Spleen (tissue), 11 donors: Measurements from ENCODE around the gene CA10. TPM values are rescaled to one million over a fixed set of nuclear protein-coding genes. Genes with fewer than 3 reads are reported as not detected.

Source experiments
- DNase-seq: peaks from one replicate; pipeline ENCODE4 v3.0.0-alpha.2; 2020
- H3K27ac ChIP-seq, 8 donors: fragments of 200-600 bp; sonication (generic) in 7 of 8; 1 replicate in 4 of 8; 2 replicates in 4 of 8; pipeline versions ENCODE4 v1.5.0 to v1.8.0; 2016 to 2021; ENCODE audit warnings: inconsistent platforms in 4 of 8, mild to moderate bottlenecking in 4 of 8, moderate library complexity in 1 of 8
- H3K27me3 ChIP-seq, 7 donors: fragments of 200-600 bp; sonication (generic) in 6 of 7; replicated peaks in 1 of 7; 1 replicate in 4 of 7; 2 replicates in 3 of 7; pipeline versions ENCODE4 v1.5.0 to v1.8.0; 2016 to 2021; ENCODE audit warnings: inconsistent platforms in 3 of 7, mild to moderate bottlenecking in 1 of 7
- H3K36me3 ChIP-seq, 6 donors: fragments of 200-600 bp; sonication (generic) in 5 of 6; 1 replicate in 4 of 6; 2 replicates in 2 of 6; pipeline versions ENCODE4 v1.5.0 to v1.8.0; 2016 to 2021; ENCODE audit warnings: inconsistent platforms in 2 of 6
- H3K4me1 ChIP-seq, 6 donors: fragments of 200-600 bp; sonication (generic) in 5 of 6; 1 replicate in 3 of 6; 2 replicates in 3 of 6; pipeline versions ENCODE4 v1.5.0 to v1.8.0; 2016 to 2021; ENCODE audit warnings: inconsistent platforms in 3 of 6
- H3K4me3 ChIP-seq, 8 donors: fragments of 200-600 bp; sonication (generic) in 7 of 8; 1 replicate in 4 of 8; 2 replicates in 4 of 8; pipeline versions ENCODE4 v1.5.0 to v1.8.0; 2016 to 2021; ENCODE audit warnings: inconsistent platforms in 4 of 8, mild to moderate bottlenecking in 4 of 8, moderate library complexity in 2 of 8
- H3K9me3 ChIP-seq, 8 donors: fragments of 200-600 bp; sonication (generic) in 7 of 8; 1 replicate in 4 of 8; 2 replicates in 4 of 8; pipeline versions ENCODE4 v1.5.0 to v1.8.0; 2016 to 2021; ENCODE audit warnings: inconsistent platforms in 4 of 8
- POLR2A ChIP-seq, 3 donors: fragments of 450-650 bp; IDR thresholded peaks; one replicate each; pipeline ENCODE4 v1.5.1; 2017; ENCODE audit warnings: antibody characterized with exemption in 3 of 3, mild to moderate bottlenecking in 1 of 3
- POLR2AphosphoS5 ChIP-seq, 3 donors: sonication (generic); formaldehyde crosslinking; IDR thresholded peaks; one replicate each; pipeline ENCODE4 v1.5.1; 2017; ENCODE audit warnings: antibody characterized with exemption in 3 of 3
- WGBS, 5 donors: extraction: QIAGEN DNeasy Blood & Tissue Kit in 3 of 5; methylation state at CpG; one replicate each; pipeline versions ENCODE4 v1.1.5 to v1.1.7; 2013 to 2018; 5-methylcytosine and 5-hydroxymethylcytosine counted together
- intact Hi-C: fragments of 100-400 bp; cut with DNase I; formaldehyde crosslinking; loops from one replicate; pipeline ENCODE4 v1.15.0; 2023; ENCODE audit warnings: low total_unique reads
- polyA plus RNA-seq, 3 donors: library from polyadenylated mRNA; stranded (reverse); fragments of 200-250 nt; gene quantifications; one replicate each; pipeline ENCODE4 v1.2.1, GENCODE V29; 2013
- total RNA-seq, 7 donors: library from RNA; depleted of rRNA in 3 of 7; stranded (reverse); fragments of >200 nt in 3 of 7; fragmentation: NEBNext Ultra II Directional in 4 of 7; extraction: Animal tissue kit (Norgen Biotek cat#: 25700) in 4 of 7; gene quantifications; one replicate each; pipeline versions ENCODE4 v1.1.0 to v1.2.1, GENCODE V29; 2016 to 2021
- TF ChIP-seq, protein P1 (sequence below), 11 experiments: fragments of 200-600 bp in 7 of 11; fragments of 450-650 bp in 4 of 11; sonication (generic) in 4 of 11; IDR thresholded peaks in 8 of 11; conservative IDR thresholded peaks in 3 of 11; 1 replicate in 7 of 11; 2 replicates in 4 of 11; pipeline versions ENCODE4 v1.4.0 to v1.8.0; 2016 to 2021; ENCODE audit warnings: antibody characterized with exemption in 11 of 11, inconsistent platforms in 4 of 11, mild to moderate bottlenecking in 1 of 11
- donor health status: healthy with polysubstance abuse.
- donor health status: DM: no; HTN: no; CAD: no; lungs with moderate emphysema.
- donor health status: DM: no; HTN: no; CAD: no.
- donor health status: Bipolar disorder and iron deficiency.
- donor health status: healthy.
- donor health status: DM: no; HTN: no; CAD: no.
- donor health status: DM: yes; HTN: yes; CAD: no.

The CA10 gene
- total and polyA plus RNA-seq, 10 donors, result 0.19 to 0.22 TPM; not detected in 8

DNA sequence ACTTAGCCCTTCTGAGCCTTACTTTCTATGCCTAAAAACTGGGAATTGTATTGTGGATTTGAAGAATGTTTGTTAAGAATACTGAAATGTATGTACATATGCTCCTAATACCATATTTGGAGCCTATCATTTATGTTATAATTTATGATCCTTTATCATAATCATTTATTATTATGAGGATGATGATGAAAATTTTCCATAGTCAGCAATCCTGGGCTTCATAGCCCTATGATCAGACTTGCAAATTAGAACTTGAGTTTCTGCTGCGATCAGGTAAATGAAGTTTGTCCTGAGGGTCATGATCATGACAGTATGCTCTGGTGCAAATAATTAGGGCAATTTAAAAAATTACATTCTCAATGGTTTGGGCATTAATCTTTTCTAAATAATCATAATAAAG lies 147.4 kb downstream of the CA10 start:
- TF ChIP-seq, protein P1, sequence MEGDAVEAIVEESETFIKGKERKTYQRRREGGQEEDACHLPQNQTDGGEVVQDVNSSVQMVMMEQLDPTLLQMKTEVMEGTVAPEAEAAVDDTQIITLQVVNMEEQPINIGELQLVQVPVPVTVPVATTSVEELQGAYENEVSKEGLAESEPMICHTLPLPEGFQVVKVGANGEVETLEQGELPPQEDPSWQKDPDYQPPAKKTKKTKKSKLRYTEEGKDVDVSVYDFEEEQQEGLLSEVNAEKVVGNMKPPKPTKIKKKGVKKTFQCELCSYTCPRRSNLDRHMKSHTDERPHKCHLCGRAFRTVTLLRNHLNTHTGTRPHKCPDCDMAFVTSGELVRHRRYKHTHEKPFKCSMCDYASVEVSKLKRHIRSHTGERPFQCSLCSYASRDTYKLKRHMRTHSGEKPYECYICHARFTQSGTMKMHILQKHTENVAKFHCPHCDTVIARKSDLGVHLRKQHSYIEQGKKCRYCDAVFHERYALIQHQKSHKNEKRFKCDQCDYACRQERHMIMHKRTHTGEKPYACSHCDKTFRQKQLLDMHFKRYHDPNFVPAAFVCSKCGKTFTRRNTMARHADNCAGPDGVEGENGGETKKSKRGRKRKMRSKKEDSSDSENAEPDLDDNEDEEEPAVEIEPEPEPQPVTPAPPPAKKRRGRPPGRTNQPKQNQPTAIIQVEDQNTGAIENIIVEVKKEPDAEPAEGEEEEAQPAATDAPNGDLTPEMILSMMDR (IDR thresholded peaks at IDR 0.05 in 8 of 11, conservative IDR thresholded peaks at IDR 0.05 in 3 of 11), result no peak
- TF ChIP-seq POLR2AphosphoS5 (IDR thresholded peaks at IDR 0.05), result no peak
- intact Hi-C loops, result no loop called here
- DNase-seq, result no peak

DNA sequence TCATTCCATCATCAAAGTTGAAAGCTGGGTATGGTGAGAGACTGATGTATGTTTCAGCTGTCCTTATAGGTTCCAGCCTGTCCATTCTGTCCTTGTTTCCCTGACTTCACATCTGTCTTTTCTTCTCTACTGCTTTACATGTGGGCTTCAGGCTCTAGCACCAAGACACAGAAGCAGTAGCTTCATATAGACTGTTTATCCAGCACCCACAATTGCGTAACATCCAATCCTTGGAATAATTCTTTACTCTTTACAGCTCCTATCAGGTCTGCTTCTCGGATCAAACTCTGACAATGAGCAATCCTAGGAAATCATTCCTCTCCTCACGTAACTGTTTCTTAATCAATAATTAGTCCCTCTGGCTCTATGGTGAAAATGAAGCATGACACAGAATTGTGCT lies 158.9 kb downstream of the CA10 start:
- Histone ChIP-seq H3K9me3 (no peaks in the 10 kb centered on the region), H3K4me1 (no peaks in the 10 kb centered on the region), H3K27me3 (no peaks in the 10 kb centered on the region), H3K36me3 (no peaks in the 10 kb centered on the region), H3K27ac (no peak overlapping the region), H3K4me3 (no peak overlapping the region)
- no peak for DNase-seq
- intact Hi-C loops, result no loop called here
- TF ChIP-seq POLR2AphosphoS5 (IDR thresholded peaks at IDR 0.05) (no peak), POLR2A (IDR thresholded peaks at IDR 0.05) (no peak)
- TF ChIP-seq, protein P1 (IDR thresholded peaks at IDR 0.05 in 8 of 11, conservative IDR thresholded peaks at IDR 0.05 in 3 of 11), result no peak
- WGBS, 5 donors, result 81 to 94% (median 88%) methylated on average over 3 of the region's 3 CpGs

More for the DNA sequence above, 147.4 kb downstream of the CA10 start:
- 93 to 100% (median 96%) methylated on average over 1 of the region's 1 CpG for WGBS, 5 donors
- H3K27ac ChIP-seq, result no peak overlapping the region
- H3K9me3 ChIP-seq, result peaks cover 0 to 5% (median 0%) of the 10 kb centered on the region in 8 donors
- no peaks in the 10 kb centered on the region for H3K27me3 ChIP-seq
- H3K36me3 ChIP-seq, result no peaks in the 10 kb centered on the region
- no peaks in the 10 kb centered on the region for H3K4me1 ChIP-seq
- no peak overlapping the region for H3K4me3 ChIP-seq

DNA sequence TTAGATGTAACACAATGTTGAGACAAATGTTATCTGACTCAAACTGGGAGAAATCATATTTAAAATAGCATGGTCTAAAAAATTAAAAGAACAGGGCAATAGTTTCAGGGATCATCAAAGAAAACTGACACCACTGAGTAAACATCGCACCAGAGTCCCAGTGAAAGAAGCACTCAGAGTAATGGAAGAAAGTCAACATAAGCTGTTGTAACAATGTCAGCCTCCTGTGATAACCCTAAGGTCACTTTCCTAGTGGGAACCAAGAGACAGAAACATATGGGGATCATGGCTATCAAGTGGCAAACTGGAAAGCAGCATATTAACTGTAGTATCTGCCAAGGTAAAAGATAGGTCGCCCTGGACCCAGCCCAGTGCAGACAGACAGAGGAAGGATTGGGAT lies 160.8 kb downstream of the CA10 start:
- intact Hi-C loops, result no loop called here
- 65 to 85% (median 80%) methylated on average over 2 of the region's 2 CpGs for WGBS, 5 donors
- Histone ChIP-seq H3K9me3 (no peaks in the 10 kb centered on the region), H3K27me3 (no peaks in the 10 kb centered on the region), H3K4me1 (no peaks in the 10 kb centered on the region), H3K36me3 (no peaks in the 10 kb centered on the region), H3K27ac (no peak overlapping the region), H3K4me3 (no peak overlapping the region)
- TF ChIP-seq, protein P1 (IDR thresholded peaks at IDR 0.05 in 8 of 11, conservative IDR thresholded peaks at IDR 0.05 in 3 of 11), result no peak
- TF ChIP-seq POLR2A (IDR thresholded peaks at IDR 0.05), result no peak
- no peak for DNase-seq

DNA sequence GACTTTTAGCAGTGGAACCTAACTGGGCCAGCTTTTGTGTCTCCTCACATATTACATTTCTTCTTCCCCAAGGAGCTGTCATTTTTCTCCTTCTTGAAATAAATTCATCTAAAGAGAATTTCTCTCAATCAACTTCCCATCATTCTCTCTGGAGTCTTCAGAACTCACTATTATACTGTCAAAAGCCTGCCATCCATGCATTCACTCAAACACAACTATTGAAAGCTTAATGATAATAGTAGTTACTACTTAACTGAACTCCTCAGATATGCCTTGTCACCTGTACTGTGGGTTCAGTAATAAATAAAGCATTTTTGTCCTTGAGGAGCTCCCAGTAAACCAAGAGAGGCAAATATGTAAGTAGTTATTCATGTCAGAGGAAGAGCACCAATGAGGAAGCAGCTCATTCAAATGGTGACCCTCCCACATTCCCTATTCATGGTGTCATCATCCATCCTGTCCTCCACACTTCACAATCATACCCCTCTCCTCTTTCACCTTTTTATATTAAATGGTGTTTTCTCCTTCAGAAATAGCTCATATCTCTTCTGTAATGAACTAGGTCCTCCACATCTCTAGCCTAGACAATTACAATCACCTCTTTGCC lies 162.6 kb downstream of the CA10 start:
- Histone ChIP-seq H3K27ac (no peak overlapping the region), H3K27me3 (no peaks in the 10 kb centered on the region), H3K4me3 (no peak overlapping the region), H3K36me3 (no peaks in the 10 kb centered on the region), H3K9me3 (no peaks in the 10 kb centered on the region), H3K4me1 (no peaks in the 10 kb centered on the region)
- TF ChIP-seq, protein P1 (IDR thresholded peaks at IDR 0.05 in 8 of 11, conservative IDR thresholded peaks at IDR 0.05 in 3 of 11), result no peak
- TF ChIP-seq POLR2A (IDR thresholded peaks at IDR 0.05) (no peak), POLR2AphosphoS5 (IDR thresholded peaks at IDR 0.05) (no peak)
- no peak for DNase-seq
- intact Hi-C loops, result no loop called here
